Skeletal muscle satellite cell (primary cell): ENCODE data around the gene SLC6A8. TPM values are rescaled to one million over a fixed set of nuclear protein-coding genes. Genes with fewer than 3 reads are reported as not detected.
A peak's percentile ranks its signal among the peaks of the same experiment; 100 is the strongest.

ENCODE experiments used
- H3K27me3 ChIP-seq: 2 replicates; pipeline ENCODE4 v1.7.0; 2013; ENCODE audit warnings: low read length; ENCODE audit not compliant: control insufficient read depth, insufficient read depth
- H3K36me3 ChIP-seq: 2 replicates; pipeline ENCODE4 v1.7.0; 2013; ENCODE audit warnings: mild to moderate bottlenecking, control low read depth, low read length; ENCODE audit not compliant: insufficient read depth
- H3K4me1 ChIP-seq: 2 replicates; pipeline ENCODE4 v1.7.0; 2013; ENCODE audit warnings: low read length; ENCODE audit not compliant: control insufficient read depth, insufficient read depth
- H3K4me2 ChIP-seq: 2 replicates; pipeline ENCODE4 v1.7.0; 2013; ENCODE audit warnings: mild to moderate bottlenecking, low read length
- H3K4me3 ChIP-seq: 2 replicates; pipeline ENCODE4 v1.7.0; 2013; ENCODE audit warnings: low read length
- H3K9ac ChIP-seq: 2 replicates; pipeline ENCODE4 v1.7.0; 2013; ENCODE audit warnings: mild to moderate bottlenecking, low read depth, low read length, moderate library complexity
- H3K9me3 ChIP-seq: replicated peaks from 2 replicates; pipeline ENCODE4 v1.7.0; 2013; ENCODE audit warnings: mild to moderate bottlenecking, control low read depth, low read length
- total RNA-seq: library from RNA; depleted of rRNA; stranded (reverse); fragments of >200 nt; gene quantifications from 2 replicates; pipeline ENCODE4 v1.2.3, GENCODE V29; 2012; rRNA removed

SLC6A8 gene
- total RNA-seq: 9.1 and 14.0 TPM in 2 replicates

DNA sequence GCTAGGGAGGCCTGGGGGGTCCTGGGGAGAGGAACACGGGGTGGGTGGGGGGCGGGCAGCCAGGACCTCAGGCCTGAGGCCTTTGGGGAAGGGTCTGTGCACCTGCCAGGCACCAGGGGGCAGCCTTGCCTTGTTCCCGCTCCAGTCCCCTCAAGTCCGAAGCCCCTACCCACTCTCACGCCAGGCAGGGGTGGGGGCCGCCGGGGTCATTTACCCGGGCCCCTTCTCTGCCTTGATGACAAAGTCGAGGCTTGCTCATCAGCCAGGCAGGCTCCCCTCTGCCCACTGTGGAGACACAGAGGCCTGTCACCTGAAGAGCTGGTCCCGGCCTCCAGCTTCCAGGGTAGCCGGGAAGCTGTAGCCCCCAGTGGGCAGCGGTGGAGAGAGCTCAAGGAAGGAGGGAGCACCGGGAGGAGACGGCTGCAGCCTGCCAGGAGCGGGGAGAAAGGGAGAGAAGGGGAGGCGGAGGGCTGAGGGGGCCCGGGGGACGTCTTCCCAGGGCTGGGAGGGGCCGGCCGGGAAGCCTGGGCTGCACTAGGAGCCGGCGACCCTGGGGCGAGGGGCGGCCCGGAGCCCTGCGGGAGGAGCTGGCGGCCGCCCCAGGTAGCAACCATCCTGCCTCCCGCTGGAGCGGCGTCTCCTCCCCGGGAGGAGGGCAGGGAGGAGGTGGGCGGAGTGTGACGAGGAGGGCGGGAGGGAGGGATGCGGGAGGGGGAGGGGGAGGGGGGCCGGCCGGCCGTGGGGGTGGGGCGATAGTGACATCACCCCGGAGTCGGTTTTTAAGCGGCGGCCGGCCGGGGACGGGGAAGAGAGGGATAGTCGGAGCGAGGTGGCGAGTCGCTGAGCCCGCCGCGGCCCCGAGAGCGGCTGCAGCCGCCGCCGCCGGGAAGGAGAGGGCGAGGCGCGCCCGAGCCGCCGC, at the start of gene SLC6A8:
TSS of gene SLC6A8 (plus strand) at position 806 of the 919 bp plus-strand sequence. CDS start 649 bp downstream, outside the sequence.
- Histone ChIP-seq H3K36me3 (no peaks in the 10 kb centered on the region), H3K4me2 (peak within 1 kb of the TSS; percentile 73), H3K4me3 (peak within 1 kb of the TSS; percentile 66), H3K27me3 (no peaks in the 10 kb centered on the region), H3K9me3 (no peaks in the 10 kb centered on the region), H3K4me1 (peaks cover 9% of the 10 kb centered on the region), H3K9ac (peak within 1 kb of the TSS; percentile 26)

DNA sequence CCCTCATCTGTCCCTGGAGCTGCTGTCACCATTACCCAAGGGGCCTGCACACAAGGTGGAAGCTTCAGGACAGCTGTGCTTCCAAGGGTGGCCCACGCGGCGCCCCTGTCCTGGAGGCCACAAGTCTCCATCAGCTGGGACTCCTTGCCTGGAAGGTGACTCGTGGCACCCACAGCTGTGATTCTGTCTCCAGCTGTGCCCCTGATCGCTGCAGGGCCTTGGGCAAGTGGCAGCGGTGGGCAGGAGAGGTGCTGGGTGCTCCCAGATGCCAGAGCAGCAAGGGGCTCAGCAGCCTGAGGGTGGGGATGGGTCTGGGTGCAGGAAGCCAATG, 49.7 kb upstream of the SLC6A8 start:
- Histone ChIP-seq H3K9me3 (no peaks in the 10 kb centered on the region), H3K4me1 (no peaks in the 10 kb centered on the region), H3K36me3 (no peaks in the 10 kb centered on the region), H3K4me2 (no peak overlapping the region), H3K4me3 (no peak overlapping the region), H3K27me3 (peaks cover 25% of the 10 kb centered on the region), H3K9ac (no peak overlapping the region)

DNA sequence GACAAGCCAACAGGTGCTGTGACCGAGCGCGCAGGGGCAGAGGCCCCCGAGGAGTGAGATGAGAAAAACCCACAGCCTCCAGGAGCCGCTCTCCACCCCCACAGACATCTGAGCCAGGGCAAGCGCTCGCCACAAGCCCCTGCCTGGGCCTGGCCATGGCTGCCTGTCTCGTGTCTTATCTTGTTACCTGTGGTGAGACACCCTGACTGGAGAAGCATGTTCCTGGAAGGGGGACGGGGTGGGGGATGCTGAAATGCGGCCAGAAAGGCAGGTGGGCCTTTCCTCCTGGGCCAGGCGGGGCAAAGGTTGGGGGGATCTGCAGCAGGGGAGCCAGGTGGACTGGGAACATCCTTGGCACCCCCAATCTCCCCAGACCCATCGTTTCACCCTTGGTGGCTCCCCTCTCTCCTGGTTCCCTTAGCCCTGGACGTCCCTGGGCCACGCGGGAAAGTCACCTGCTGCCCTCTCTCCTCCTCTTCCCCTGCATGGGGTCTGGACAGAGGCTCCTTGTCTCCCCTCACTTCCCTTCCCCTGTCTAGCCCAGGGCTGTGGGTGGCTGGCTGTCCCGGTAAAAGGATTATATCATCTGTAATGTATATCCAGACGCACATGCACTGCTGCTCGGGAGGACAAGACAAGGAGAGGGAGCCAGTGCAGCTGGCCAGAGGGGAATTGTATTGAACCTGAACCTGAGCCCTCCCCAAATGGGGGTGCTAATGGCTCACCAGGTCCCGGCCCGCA, 49.1 kb upstream of the SLC6A8 start:
- Histone ChIP-seq H3K9ac (no peak overlapping the region), H3K4me1 (peaks cover 2% of the 10 kb centered on the region), H3K27me3 (peaks cover 28% of the 10 kb centered on the region), H3K4me3 (no peak overlapping the region), H3K4me2 (no peak overlapping the region), H3K36me3 (no peaks in the 10 kb centered on the region), H3K9me3 (no peaks in the 10 kb centered on the region)

DNA sequence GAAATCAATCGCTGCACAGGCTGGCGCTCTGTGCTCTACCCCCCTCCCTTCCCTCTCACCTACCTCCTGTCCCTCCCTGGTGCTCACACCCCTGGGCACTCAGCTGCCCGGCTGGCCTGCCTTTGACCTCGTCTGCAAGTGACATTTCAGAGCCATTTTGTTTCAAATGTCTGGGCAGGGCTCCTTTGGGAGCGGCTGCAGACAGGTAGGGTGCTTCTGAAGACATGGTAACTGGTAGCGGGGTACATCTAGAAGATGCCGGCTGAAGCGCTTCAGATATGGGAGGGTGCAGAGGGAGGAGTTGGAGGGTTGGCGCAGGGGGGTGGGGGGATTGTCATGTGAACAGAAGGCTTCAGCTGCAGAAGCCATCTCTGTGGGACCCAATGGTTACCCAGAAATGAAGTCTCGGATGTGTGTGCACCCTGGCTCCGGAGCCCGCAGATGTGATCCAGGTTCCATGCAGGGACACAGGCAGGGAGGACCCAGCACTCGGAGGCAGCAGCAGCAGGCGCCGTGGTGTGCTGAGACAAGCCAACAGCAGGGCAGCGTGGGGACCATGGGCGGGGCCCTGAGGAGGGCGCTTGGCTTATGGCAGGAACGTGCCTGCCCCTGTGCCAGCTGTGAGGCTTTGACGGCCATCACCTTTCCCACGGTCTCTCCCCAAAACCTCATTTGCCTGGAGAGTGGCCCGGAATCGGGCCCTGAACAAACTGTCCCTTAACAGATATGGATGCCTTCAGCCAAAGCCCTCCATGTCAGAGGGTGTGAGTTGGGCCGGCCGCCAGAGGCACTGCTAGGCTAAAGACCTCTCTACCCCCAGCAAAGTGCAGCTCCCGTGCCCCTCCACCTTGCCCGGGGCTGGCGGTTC, 48.3 kb upstream of the SLC6A8 start:
- Histone ChIP-seq H3K9me3 (no peaks in the 10 kb centered on the region), H3K36me3 (no peaks in the 10 kb centered on the region), H3K9ac (no peak overlapping the region), H3K4me1 (peaks cover 5% of the 10 kb centered on the region), H3K4me2 (no peak overlapping the region), H3K27me3 (peaks cover 29% of the 10 kb centered on the region), H3K4me3 (no peak overlapping the region)

DNA sequence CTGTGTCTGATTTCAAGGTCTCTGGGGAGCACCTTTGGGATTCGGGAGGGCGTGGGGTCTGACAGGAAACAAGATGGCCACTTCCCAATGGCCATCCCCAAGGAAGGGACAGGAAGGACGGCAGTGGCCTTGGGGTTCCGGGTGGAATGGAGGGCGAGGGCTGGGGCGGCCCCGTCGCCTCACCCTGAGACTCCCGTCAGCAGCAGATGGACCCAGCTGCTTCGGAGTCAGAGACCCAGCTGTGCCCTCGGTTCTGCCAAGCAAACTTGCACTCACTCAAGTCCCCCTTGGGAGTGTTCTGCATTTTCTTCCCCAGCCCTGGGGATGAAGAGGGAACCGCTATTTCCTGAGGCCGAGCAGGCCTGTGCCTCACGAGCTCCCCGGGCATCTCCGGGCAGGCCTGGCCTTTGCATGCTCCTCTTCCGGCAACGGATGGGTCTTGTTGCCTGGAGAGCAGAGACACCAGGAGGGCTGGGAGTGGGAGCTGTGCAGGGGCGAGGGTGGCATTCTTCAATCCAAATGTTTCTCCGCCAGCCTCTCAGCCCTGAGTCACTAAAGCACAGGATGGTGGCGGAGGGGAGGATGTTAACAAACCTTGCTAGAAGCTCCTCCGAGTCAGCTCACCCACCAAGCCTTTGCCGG, 47.6 kb upstream of the SLC6A8 start:
- Histone ChIP-seq H3K9me3 (no peaks in the 10 kb centered on the region), H3K9ac (no peak overlapping the region), H3K4me2 (no peak overlapping the region), H3K36me3 (no peaks in the 10 kb centered on the region), H3K4me3 (no peak overlapping the region), H3K4me1 (peaks cover 5% of the 10 kb centered on the region), H3K27me3 (peaks cover 36% of the 10 kb centered on the region)

DNA sequence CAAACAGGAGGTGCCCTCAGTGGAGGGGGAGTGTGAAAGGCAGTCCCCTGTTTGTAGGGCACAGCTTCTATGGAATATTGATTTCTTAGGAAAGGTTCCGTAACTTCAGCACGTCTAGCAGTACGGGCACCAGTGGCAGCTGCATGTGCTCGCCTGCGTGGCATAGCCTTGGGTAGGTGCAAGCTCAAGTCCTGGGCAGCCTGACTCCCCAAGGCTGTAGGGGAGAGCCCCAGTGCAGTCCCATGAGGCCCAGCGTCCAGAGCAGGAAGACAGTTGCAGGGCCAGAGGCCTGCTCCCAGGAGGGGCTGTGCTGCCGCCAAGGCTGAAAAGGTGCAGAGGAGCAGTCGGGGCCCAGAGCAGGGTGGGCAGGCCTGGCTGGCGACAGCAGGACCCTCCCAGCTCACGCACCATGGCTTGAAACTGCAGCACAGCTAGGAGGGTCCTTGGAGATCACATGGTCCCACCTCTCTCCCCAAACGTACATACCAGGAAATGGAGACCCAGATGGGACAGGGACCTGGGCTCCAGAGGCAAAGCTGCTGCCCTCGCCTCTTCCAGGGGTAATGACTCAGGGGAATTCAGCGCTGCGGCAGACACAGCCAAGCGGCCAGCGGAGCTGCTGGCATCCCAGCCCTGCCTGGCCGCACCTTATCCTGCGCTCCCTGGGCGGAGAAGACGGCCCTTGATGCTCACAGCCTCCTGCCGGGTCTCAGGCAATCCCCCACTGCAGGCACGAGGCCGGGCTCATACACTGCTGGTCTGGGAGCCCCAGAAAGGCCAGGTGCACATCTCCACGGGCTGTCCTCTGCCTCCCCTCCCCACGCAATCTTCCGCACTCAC, 46.8 kb upstream of the SLC6A8 start:
- no peak overlapping the region for H3K4me3 ChIP-seq
- H3K9ac ChIP-seq: no peak overlapping the region
- H3K4me2 ChIP-seq: no peak overlapping the region
- peaks cover 44% of the 10 kb centered on the region for H3K27me3 ChIP-seq
- H3K9me3 ChIP-seq: no peaks in the 10 kb centered on the region
- no peaks in the 10 kb centered on the region for H3K36me3 ChIP-seq
- H3K4me1 ChIP-seq: peaks cover 5% of the 10 kb centered on the region

DNA sequence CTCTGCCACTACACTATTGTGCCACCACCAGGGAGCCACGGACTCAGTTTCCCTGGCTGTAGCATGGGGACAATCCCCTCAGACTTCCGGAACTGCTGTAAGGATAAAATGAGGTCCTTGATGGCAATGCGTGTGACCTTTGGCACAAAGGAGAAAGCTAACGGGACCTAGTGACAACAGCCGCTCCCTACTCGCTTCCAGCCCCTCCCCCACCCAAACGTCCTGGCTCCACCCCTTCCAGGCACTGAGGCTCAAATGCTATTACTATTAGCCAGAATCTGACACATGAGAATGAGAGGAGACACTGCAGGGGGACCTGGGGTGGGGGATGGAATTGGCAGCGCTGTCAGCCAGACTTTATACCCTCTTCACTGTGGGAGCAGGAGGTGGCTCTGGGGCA, 46.1 kb upstream of the SLC6A8 start:
- H3K4me3 ChIP-seq: no peak overlapping the region
- H3K4me1 ChIP-seq: peaks cover 5% of the 10 kb centered on the region
- H3K36me3 ChIP-seq: no peaks in the 10 kb centered on the region
- no peak overlapping the region for H3K4me2 ChIP-seq
- H3K27me3 ChIP-seq: peaks cover 50% of the 10 kb centered on the region
- no peak overlapping the region for H3K9ac ChIP-seq
- H3K9me3 ChIP-seq: no peaks in the 10 kb centered on the region

DNA sequence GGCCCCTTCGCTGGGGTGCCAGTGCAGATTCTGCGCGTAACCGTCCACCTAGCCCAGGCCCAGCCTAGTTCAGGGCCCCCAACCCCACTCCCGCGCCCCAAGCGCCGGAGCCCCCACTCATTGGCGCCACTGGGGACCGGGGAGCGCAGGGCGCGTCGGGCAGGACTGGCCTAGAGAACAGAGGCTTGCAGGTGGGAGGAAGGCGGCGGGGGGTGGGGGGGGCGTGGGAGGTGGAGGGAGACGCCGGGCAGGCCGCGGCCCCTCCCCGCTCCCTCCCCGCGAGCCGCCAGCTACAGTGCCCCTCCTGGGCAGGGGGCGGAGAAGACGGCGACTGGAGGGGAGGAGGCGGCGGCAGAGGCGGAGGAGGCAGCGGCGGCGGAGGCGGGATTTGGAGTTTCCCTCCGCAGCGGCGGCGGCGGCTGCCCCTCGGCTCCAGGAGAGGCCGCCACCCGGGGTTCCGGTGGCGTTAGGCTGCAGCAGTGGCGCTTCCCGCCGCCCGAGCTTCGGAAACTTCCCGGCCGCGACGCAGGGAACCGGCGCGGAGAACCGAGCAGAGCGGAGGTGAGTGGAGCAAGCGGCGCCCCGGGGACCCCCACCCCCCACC, 45.6 kb upstream of the SLC6A8 start:
- Histone ChIP-seq H3K9me3 (no peaks in the 10 kb centered on the region), H3K4me2 (no peak overlapping the region)

DNA sequence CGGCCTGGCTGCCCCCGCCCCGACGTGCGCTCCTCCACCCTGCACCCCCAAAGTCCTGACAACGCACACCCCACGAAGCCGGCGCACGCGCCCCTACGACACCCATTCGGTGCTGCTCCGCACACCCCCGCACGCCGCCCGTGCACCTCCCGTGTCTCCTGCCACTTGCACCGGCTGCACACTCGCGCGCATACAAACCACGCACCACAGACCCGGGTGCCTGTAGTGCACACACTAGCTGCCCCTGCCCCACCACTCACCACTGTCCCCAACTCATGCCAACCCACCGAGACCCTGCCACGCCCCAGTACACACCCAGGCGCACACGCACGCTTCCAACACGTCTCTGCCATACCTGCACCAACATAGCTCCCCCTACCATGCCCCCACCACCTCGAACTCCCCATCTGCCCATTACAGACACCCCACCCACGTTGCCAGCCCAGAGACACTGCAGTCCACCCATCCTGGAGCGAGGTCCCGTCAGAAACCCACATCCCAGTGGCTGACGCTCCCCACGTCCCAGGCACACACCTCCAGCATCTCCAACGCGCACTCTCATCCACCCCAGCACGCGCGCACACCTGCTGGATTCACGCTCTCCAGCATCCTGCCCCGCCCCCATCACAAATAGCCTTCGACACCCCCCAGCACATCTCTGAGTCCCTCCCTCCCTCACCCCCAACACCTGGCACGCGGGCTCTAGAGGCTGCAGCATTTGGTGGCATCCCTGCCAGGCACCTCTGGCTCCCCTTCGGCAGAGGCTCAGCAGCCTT, 44.9 kb upstream of the SLC6A8 start:
- Histone ChIP-seq H3K27me3 (peaks cover 57% of the 10 kb centered on the region), H3K4me2 (no peak overlapping the region), H3K9me3 (no peaks in the 10 kb centered on the region), H3K4me3 (no peak overlapping the region), H3K36me3 (no peaks in the 10 kb centered on the region), H3K9ac (no peak overlapping the region), H3K4me1 (peaks cover 5% of the 10 kb centered on the region)

More for the DNA sequence above, 45.6 kb upstream of the SLC6A8 start:
- peaks cover 53% of the 10 kb centered on the region for H3K27me3 ChIP-seq
- H3K4me3 ChIP-seq: no peak overlapping the region
- no peak overlapping the region for H3K9ac ChIP-seq
- H3K4me1 ChIP-seq: peaks cover 5% of the 10 kb centered on the region
- no peaks in the 10 kb centered on the region for H3K36me3 ChIP-seq
